Cardiac muscle cell (in vitro differentiated cells and primary cell): Measurements from ENCODE around the gene DBP. TPM values are rescaled to one million over a fixed set of nuclear protein-coding genes. Genes with fewer than 3 reads are reported as not detected.
A peak's percentile ranks its signal among the peaks of the same experiment; 100 is the strongest.

Experiments used
- DNase-seq, 2 donors: peaks; one replicate each; pipeline versions ENCODE4 v3.0.0 to v3.0.0-alpha.2; 2010 to 2017; ENCODE audit warnings: low read depth in 1 of 2, low spot score in 1 of 2
- H3K27ac ChIP-seq: fragments of 200-600 bp; sonication (generic); 2 replicates; pipeline ENCODE4 v1.5.1; 2016
- H3K27me3 ChIP-seq: fragments of 200-600 bp; sonication (generic); 2 replicates; pipeline ENCODE4 v1.6.0; 2016; ENCODE audit warnings: control low read depth
- H3K36me3 ChIP-seq: fragments of 200-600 bp; sonication (generic); 2 replicates; pipeline ENCODE4 v1.5.1; 2016; ENCODE audit warnings: control low read depth
- H3K4me1 ChIP-seq: fragments of 200-600 bp; sonication (generic); 2 replicates; pipeline ENCODE4 v1.8.1; 2017; ENCODE audit warnings: low read depth, mild to moderate bottlenecking, mixed run types
- H3K4me3 ChIP-seq: fragments of 200-600 bp; sonication (generic); 2 replicates; pipeline ENCODE4 v1.5.1; 2016; ENCODE audit warnings: mild to moderate bottlenecking
- H3K9me3 ChIP-seq: fragments of 200-600 bp; sonication (generic); 2 replicates; pipeline ENCODE4 v1.5.1; 2017; ENCODE audit warnings: low read depth, mild to moderate bottlenecking, control low read depth
- CTCF ChIP-seq: IDR thresholded peaks from 2 replicates; pipeline ENCODE4 v1.5.1; 2012; ENCODE audit warnings: low read depth, mild to moderate bottlenecking, low read length
- polyA plus RNA-seq: library from polyadenylated mRNA; unstranded; fragments of >200 nt; fragmentation: Nextera tagmentation; extraction: Ambion mirVana; gene quantifications from 2 replicates; pipeline ENCODE4 v1.2.1, GENCODE V29; 2016
- total RNA-seq: library from RNA; depleted of rRNA; stranded (reverse); fragments of >200 nt; gene quantifications from 2 replicates; pipeline ENCODE4 v1.2.3, GENCODE V29; 2016

DBP gene
- total and polyA plus RNA-seq, 2 experiments from 2014 or later: 23.3 to 30.0 TPM

GRCh38 chr19:48609571-48610108 lies 27.5 kb downstream of the DBP start:
- Histone ChIP-seq H3K36me3 (no peaks in the 10 kb centered on the region), H3K27ac (no peak overlapping the region), H3K27me3 (no peaks in the 10 kb centered on the region), H3K4me1 (peaks cover 10% of the 10 kb centered on the region), H3K4me3 (no peak overlapping the region), H3K9me3 (no peaks in the 10 kb centered on the region)
- DNase-seq: no peak
- TF ChIP-seq CTCF: no peak

DNA sequence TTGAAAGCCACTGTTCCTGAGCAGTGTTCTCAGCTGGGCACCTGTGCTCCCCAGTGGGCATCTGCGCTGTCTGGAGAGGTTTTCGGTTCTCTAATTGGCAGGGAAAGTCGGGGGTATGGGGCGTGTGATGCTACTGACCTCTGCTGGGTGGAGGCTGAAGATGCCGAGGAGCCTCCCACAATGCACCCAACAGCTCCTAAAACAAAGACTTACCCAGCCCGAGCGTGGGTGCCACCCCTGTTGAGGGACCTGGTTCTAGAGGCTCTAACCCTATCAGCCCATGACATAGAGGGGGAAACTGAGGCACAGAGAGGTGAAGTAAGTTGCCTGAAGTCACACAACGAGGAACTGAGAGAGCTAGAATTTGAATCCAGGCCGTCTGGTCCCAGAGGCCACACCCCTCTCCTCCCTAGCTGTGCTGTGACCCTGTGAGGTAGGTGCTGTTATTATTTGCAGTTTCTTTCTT lies 28.3 kb downstream of the DBP start:
- no peaks in the 10 kb centered on the region for H3K9me3 ChIP-seq
- H3K27me3 ChIP-seq: no peaks in the 10 kb centered on the region
- H3K4me1 ChIP-seq: peaks cover 4% of the 10 kb centered on the region
- TF ChIP-seq CTCF: peak; percentile 64
- H3K27ac ChIP-seq: no peak overlapping the region
- no peaks in the 10 kb centered on the region for H3K36me3 ChIP-seq
- H3K4me3 ChIP-seq: no peak overlapping the region
- DNase-seq: peak in 1 of 2 donors; percentile 52

DNA sequence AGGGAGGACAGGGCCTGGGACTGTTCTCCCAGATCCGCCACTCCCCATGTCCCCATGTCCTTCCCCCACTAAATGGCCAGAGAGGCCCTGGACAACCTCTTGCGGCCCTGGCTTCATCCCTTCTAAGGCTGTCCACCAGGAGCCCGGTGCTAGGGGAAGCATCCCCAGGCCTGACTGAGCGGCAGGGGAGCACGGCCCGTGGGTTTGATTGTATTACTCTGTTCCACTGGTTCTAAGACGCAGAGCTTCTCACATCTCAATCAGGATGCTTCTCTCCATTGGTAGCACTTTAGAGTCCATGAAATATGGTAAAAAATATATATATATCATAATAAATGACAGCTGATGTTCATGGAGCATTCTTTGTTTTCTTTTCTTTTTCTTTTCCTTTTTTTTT lies 29.8 kb downstream of the DBP start:
- no peak overlapping the region for H3K4me3 ChIP-seq
- TF ChIP-seq CTCF: no peak
- H3K9me3 ChIP-seq: no peaks in the 10 kb centered on the region
- H3K36me3 ChIP-seq: no peaks in the 10 kb centered on the region
- no peak overlapping the region for H3K27ac ChIP-seq
- DNase-seq: no peak
- H3K4me1 ChIP-seq: no peaks in the 10 kb centered on the region
- no peaks in the 10 kb centered on the region for H3K27me3 ChIP-seq

- Histone ChIP-seq H3K27ac (no peak within 1 kb of the TSS), H3K27me3 (no peaks in the 10 kb centered on the region), H3K36me3 (no peaks in the 10 kb centered on the region), H3K9me3 (no peaks in the 10 kb centered on the region), H3K4me3 (no peak within 1 kb of the TSS), H3K4me1 (no peaks in the 10 kb centered on the region)
- no peak for TF ChIP-seq CTCF
- no peak for DNase-seq
These were observed 30.5 kb downstream of the DBP start, which contains the start of gene SPACA4 for GRCh38 chr19:48606463-48607358. Gene SPACA4 (plus strand): TSS chr19:48606742. CDS start chr19:48606979, 237 bp downstream.

DNA sequence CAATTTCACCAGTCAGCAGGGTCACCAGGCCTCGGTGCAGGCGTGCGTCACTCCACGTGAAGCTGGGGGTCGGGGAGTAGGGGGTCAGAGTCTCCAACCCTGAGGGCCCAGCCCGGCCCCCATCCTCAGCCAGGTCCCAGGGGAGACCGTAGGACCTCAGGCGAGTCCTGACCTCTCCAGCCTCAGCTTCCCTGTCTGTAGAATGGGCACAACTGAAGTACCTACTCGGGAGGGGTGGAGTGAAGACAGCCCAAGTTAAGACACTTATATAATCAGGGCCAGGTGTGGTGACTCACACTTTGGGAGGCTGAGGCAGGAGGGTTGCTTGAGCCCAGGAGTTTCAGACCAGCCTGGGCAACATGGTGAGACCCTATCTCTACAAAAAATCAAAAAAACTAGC lies 33.3 kb downstream of the DBP start:
- H3K27me3 ChIP-seq: no peaks in the 10 kb centered on the region
- H3K27ac ChIP-seq: no peak overlapping the region
- no peak overlapping the region for H3K4me3 ChIP-seq
- TF ChIP-seq CTCF: no peak
- H3K4me1 ChIP-seq: no peaks in the 10 kb centered on the region
- no peak for DNase-seq
- H3K36me3 ChIP-seq: no peaks in the 10 kb centered on the region
- H3K9me3 ChIP-seq: no peaks in the 10 kb centered on the region
